ENCODE results near the gene KRT71.

- no peak for TF ChIP-seq CTCF (IDR thresholded peaks at IDR 0.05; ENCODE audit: low read length)
- no peak for TF ChIP-seq EZH2 (IDR thresholded peaks at IDR 0.05; ENCODE audit: borderline replicate concordance, low read length)
Observed at GRCh38 chr12:52521568-52522266, 31.2 kb downstream of the KRT71 start.

Data from OCI-LY1 (cell line).